Measurements from ENCODE around the gene EXOC1L.

The EXOC1L gene, protein sequence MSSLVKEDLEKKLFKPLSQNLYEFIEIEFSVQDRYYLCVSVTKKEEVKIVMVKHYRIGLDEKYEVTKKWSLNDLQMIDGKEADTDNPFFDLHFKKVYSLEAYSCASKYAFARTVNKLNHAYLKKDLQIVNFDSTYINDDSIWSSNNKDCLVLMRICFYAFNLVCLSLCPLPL

DNA sequence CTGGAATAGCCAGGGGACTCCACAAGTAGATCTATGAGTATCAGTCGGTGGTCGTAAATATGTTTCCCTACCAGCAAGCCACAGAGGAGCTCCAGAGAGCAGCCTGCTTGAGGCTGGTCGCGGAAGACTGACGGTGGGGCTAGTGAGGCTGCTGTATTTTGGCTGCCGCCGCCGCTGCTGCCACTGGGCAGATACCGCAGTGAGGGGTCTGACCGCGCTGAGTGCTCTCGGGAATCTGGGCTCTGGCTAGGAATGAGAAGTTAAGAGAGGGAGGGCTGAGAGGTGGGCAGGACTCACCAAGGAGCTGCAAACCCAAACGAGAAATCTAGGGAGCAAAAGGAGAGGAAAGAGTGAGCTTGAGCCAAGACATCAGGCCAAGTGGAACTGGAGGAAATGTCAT lies at the start of gene EXOC1L:
Gene EXOC1L, plus strand, starts transcription at position 157 of the 400 bp plus-strand sequence. Its CDS starts 237 bp downstream, at position 394.
- DNase-seq, result no peak

DNA sequence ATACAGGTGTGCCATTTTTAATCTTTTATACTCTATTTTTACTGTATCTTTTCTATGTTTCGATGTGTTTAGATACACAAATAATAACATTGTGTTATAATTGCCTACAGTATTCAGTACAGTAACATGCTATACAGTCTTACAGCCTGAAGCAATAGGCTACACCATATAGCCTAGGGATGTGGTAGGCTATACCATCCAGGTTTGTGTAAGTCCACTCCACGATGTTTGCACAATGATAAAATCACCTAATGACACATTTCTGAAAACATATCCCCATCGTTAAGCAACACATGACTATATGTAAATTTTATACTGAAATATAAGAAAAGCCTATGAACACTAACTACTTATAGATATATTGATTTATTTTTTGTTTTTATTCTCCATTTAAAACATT lies 48.9 kb upstream of the EXOC1L start:
- DNase-seq, result no peak

DNA sequence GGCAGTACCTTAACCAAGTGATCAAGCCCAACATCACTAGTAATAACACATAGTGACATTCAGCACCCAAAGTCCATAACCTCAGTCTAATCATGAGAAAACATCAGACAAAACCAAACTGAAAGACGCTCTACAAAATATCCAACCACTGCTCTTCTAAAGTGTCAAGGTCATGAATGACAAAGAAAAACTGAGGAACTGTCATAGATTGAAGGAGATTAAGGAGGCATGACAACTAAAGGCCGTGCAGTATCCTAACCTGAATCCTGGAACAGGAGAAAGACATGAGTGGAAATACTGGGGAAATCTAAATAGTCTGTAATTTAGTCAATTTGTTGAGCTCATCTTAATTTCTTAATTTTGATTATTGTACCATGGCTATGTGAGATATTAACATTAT lies 38.2 kb upstream of the EXOC1L start:
- no peak for DNase-seq

DNA sequence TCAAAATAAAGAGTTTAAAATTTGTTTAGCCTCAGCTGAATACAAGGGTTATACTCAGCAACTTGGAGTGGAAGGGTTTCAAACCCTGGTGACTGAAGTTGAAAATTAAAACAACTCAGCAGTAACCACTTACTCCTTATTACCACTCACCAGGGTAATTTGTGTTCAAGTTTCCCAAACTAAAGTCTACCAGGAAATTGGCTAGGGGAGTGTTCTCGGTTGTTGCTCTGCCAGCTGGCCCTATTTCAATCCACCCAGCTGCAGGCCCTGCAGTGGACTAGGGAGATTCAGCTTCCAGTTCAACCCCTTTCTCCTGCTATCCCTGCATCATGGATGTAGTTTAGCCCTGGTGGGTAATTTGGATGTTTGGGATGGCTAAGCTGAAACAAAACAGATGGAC lies 37.8 kb upstream of the EXOC1L start:
- DNase-seq, result no peak

DNA sequence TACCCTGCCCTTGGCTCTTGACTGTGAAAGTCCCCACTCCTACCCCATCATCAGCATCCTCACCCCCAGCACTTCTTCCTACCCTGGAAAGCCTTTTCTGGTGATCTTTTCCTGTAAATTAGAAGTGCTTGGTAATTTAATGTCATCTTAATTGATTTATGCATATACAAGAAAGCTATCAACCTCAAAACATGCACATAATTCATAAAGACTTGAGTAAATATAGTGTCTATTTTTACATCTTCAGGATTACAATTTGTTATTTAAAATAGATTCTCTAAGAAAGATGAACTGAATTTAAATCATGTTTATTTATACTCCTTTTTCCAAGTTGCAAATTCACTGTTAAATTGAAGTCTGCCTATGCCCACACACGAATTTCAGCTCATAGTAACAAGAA lies 36.0 kb upstream of the EXOC1L start:
- no peak for DNase-seq

DNA sequence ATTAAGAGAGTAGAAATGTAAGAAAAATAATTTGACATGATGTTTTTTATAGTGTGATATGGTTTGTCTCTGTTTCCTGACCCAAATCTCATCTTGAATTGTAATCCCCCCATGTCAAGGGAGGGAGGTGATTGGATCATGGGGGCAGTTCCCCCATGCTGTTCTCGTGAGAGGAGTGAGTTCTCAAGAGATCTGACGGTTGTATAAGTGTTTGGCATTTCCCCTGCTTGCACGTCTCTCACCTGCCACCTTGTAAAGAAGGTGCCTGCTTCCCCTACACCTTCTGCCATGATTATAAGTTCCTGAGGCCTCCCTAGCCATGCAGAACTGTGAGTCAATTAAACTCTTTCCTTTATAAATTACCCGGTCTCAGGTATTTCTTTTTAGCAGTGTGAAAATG lies 34.8 kb upstream of the EXOC1L start:
- no peak for DNase-seq

DNA sequence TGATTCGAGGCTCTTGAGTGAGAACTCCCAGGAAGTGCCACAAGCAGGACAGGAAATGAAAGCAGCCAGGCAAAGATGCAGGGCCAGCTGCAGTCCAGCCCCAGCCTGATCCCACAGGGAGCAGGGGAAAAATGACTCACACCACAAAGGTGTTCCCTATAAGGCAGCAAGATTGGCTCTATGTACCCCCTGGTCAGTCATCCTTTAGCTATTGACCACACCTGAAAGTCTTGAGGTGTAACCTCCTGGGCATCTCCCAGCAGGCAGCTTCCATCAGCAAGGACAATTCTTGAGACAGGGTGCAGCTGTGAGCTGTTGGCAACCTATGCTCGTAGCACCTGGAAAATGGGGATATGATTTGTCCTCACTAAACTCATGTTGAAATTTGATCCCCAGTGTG lies 27.9 kb upstream of the EXOC1L start:
- DNase-seq, result no peak

DNA sequence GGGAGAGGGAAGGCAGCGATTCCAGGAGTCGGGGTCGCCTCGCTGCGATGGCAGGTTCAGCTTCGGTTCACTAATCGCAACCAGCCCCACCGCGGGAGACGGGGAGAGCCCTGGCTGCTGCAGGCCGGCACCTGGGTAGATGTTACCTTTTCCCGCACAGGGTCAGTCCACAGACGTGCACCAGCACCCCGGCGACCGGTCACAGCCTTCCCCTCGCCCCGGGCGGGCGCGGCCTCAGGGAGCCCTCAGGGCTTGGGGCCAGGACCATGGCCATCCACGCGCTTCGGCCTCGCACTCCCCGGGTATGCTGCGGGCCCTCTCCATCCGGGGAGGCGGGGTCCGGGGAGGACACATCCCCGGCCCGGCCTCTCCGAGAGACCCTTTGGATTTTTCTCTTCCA lies 26.1 kb upstream of the EXOC1L start:
- no peak for DNase-seq

DNA sequence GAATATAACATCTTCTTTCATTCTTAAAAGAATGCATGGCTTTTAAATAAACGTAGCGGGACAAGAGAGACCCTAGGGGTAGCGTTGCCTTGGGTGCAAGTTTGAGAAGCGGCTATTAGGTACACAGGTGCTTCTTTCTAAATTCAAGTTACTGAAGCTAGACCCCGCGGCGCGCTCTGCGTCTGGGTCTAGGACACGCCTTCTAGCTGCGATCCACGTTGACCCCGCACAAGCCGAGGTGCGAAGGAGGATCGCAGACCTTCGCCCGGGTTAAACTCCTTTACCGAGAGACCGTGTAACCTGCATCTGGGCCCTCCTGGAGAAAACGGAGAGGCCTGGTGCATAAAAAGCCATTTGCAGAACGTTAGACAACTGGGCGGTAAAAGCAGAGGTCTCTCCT lies 25.5 kb upstream of the EXOC1L start:
- DNase-seq, result no peak

DNA sequence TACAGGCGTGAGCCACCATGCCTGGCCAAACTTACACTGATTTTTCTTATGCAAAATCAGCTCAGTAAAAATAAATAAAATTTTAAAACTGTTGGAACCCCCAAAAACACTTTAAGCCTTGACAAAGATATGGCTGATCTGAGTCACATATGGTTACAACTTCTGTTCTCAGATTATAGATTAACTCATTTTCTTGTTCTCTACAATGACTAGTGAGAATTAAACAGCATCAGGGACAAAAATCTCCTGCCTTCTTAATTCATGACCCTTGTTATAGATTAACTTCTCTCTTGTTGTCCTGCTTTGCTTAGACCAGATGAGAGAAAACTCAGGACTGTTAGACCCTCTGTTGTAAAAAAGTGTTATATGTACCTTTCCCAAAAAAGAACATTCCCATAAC lies 24.2 kb upstream of the EXOC1L start:
- DNase-seq, result no peak

DNA sequence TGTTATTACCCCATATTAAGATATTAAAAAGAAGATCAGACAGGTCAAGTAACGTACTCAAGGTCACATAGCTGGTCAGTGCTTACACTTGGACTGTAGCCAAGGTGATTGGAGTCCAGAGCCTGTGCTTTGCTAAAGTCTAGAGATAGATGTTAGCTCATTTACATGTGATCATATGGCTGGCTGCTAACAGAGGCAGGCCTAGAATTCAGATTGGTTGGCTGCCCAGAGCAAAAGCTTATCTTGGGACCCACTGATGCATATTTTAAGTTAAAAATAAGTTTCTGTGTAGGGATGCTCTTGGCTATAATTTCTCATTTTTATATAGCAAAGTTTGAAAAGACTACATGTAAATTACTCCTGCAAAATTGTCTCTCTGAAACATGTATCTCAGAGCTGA lies 18.1 kb upstream of the EXOC1L start:
- no peak for DNase-seq

DNA sequence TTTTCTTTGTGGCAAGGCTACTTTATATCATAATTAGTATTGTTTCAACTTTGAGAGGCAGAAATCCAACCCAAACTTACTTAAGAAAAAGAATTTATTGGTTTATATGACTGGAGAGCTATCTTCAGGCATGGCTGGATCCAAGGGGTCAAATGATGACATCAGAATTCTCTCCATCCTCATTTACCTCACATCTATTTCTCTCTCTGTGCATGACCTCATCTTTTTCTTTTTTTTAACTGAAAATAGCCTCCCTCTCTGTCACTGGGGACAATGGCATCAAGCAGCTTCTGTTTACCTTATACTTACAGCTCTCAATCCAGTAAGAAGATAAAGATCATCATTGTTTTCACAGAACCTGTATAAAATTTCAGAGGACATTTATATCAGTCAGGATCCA lies 12.0 kb upstream of the EXOC1L start:
- no peak for DNase-seq

DNA sequence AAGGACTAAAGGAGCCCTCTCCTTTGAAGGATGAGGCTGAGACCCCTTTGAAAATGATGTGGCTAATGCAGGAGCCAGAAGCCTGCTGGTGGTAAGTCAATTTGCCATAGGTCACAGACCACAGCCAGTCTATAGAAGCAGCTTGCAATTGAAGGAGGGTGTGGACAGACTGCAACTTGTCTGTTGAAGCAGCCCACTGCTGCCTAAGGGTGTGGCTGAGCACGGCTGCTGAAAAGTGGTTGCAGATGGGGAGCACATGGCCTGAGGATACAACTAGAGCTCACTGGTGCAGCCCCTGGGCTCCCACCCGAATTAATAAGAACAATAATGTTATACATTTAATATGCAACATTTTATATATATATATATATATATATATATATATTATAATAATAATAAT lies 11.4 kb upstream of the EXOC1L start:
- no peak for DNase-seq

DNA sequence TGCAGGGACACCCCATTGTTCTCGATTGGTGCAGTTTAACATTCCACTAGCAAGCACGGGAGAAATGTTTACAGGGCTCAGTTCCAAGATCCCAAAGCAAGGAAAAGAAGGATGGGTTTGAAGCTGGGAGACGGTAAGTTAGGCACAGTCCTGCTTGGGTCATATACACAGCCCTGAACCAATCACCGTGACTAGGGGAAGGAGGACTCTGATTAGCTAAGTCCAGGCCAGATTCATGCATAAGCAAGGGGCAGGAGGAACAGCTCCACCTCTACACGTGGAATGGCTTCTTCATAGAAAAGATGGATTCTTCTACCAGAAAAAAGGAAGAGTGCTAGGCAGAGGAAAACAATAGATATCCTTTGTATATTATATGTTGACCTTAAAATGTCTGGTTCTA lies 11.0 kb upstream of the EXOC1L start:
- DNase-seq, result no peak

DNA sequence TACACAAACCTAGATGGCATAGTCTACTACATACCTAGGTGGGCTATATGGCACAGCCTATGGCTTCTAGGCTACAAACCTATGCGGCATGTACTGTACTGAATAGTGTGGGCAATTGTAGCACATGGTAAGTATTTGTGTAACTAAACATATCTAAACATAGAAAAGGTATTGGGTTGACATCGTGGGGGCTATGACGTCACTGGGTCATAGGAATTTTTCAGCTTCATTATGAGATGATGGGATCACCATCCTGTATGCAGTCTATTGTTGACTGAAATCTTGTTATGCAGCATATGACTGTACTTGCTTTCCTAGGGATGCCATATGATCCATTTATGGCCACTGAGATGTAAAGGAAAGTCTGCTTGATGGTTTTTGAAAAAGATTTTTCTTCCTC lies 1.9 kb upstream of the EXOC1L start:
- DNase-seq, result no peak

DNA sequence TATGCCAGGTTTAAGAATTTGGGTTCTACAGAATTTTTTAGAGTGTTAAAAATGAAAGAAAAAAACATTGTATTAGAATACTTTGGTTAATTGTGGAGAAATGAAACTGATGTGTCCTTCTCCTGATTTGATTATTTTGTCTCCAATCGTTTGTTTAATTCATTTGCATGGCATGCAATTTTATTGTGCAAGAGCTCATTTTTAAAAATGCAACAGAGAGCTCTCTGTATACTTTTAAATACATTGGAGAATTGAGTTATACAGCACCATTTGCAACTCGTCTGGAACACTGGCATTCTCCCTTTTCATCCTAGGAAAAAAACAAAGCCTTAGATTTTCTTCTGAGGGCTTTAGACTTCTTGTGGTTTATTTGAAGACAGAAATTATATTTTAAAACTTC lies 689 bp downstream of the EXOC1L start:
- no peak for DNase-seq

DNA sequence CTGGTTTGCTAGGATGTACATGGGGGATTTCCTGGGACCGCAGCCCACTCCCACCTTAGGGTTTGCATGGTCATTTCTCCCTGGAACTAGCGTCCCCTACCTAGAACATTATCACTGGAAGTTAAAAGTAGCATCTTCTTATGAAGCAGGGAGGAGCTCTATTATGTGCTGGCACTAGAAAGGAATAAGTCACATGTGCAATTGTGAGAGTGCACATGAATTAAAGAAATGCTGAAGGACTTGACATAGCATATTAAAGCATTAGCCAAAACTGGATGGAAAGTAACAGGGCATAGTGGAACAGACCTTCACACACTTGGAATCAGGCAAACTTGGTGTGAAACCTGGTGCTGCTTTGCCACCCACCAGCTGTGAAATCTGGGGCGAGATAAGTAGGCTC lies 2.7 kb downstream of the EXOC1L start:
- no peak for DNase-seq

DNA sequence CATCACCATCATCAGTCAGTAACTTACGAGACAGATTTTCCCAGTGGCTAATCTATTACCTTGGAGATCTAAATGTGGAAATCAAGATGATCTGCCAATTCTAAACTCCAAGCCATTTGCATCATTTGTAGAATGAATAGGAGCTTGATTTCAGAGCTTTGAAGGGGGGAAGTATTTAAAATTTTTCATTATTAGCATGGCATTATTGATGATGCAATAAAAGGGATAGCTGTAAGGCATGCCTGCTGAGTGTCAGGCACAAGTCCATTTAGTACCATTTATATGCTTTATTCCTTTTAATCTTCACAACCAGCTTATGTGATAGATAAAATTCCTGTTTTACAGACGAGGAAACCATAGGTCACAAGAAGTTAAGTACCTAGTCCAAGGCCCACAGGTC lies 5.3 kb downstream of the EXOC1L start:
- DNase-seq, result no peak

DNA sequence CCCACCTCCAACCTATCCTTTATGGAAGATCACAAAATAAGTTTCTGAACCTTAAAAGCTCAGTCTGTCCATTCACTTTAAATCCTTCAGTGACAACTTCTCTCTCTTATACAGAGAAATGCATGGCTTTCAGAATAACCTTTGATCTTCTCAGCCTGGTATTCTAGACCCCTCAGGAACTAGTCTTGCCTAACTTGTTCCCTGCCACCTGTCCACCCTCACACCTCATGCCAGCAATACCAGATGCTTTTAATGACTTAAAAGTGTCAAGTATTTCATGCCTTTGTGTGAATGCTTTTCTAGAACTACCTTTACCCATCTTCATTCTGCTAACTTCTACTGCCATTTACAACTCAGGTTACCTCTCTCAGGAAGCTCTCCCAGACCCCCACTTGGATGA lies 7.4 kb downstream of the EXOC1L start:
- no peak for DNase-seq

DNA sequence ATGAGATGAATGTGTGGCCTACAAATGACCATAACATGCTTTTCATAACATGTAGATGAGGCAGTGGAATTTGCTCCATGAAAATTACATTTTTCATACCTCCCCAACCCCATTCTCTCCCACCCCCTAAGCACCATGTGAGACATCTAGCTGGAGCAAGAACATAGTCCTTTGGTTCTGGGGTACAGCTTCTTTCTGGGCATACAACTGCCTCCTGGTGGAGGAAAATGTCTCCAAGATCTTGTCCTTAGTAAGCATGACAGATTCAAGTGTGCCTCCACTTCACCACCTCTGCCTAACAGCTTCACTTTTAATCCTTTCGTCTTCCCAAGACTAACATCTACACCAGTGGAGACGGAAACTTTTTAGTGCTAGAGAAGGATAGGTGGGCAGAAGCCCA lies 8.0 kb downstream of the EXOC1L start:
- no peak for DNase-seq

DNA sequence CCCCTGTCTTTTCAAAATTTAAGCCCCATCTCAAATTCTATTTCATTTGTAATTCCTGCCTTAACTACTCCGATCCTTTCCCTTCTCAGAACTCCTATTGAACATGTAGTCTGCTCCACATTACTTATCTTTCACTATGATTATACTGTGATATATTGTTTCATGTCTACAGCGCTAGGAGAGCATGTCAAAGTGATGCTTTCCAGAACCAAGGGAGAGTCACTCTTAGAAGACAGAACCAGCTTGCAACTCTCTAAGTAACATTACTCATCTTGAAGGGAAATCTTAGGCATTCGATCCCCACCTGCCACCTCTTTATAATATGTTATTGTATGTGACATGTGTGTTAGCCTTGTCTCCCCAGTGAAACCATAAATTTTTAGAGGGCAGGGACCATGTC lies 10.5 kb downstream of the EXOC1L start:
- no peak for DNase-seq

DNA sequence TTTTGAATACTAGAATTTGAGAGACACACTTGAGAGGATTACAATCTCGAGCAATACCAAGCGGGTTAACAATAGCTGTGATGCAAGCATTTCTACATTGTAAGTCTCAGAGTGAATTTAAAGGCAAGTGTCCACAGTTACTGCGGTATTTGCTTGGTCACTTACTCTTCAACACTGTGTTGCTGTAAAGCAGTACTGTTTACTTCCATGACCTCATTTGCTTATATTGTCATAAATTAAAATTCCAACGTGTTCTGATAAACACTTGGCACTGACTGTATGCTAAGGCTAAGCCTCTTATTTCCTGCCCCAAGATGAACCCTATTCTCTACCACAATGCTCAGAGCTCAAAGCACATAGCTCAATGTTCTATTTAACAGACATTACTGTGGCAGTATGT lies 11.1 kb downstream of the EXOC1L start:
- no peak for DNase-seq

DNA sequence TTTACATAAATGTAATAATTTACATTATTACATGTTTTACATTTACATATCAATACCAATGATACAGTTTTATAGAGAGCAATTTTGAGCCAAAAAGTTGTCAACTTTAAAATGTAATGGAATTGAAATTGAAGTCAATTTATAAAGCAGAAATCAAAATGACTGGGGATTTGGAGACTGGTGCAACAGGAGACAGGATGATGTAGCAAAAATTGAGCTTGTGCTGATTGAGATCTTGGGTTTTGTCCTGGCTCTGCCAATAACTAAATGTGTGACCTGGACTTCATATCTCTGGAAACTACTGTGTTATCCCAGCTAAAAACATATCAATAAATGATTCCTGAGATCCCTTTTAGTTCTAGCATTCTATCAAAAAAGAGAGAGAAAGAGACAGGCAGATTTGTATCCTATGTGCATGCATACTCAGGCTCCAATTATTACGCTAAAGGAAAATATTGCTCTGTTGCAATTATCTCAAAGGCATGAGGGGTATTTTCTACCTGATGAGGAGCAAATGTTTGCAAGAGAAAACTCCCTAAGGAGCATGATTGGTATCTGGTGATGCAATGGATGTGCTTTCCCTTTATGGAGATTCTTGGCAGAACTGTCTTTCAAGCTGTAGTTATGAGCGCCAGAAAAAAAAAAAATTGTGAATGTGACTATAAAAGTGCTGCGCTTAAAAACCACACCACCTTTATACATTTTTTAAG lies 14.7 kb downstream of the EXOC1L start:
- DNase-seq, result no peak

DNA sequence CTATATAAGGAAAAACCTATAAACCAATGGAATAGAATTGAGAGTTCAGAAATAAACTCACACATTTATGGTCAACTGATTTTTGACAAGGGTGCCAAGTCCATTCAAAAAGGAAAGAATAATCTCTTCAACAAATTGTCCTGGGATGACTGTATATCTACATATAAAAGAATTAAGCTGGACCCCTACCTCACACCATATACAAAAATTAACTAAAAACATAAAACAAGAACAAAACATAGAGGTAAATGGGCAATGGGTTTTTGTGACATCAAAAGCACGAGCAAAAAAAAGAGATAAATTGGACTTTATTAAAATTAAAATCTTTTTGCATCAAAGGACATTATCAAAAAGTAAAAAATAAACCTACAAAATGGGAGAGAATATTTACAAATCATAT lies 18.3 kb downstream of the EXOC1L start:
- no peak for DNase-seq

DNA sequence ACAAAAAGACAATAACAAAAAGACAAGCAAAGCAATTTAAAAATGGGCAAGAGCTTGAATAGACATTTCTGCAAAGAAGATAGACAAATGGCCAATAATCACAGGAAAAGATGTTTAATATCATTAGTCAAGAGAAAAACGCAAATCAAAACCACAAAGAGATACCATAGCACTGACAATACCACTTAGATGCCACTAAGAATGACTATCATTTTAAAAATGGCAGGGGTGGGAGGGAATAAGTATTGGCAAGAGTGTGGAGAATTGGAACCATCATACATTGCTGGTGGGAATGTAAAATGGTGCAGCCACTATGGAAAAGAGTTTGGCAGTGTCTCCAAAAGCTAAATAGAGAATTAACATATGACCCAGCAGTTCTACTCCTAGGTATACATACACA lies 18.8 kb downstream of the EXOC1L start:
- no peak for DNase-seq
